SK-N-SH (cell line): ENCODE data around the gene LMAN1. TPM values are rescaled to one million over a fixed set of nuclear protein-coding genes. Genes with fewer than 3 reads are reported as not detected.

ENCODE experiments used
- CTCF ChIA-PET: fragments of 300-600, 350-600 bp; formaldehyde crosslinking; extraction: SDS; loops from one replicate; lab custom pipeline; 2021; lab: Yijun Ruan, JAX
- POLR2A ChIA-PET: fragments of 350-600 bp; sonication (Branson Sonifier 250); formaldehyde crosslinking; extraction: SDS; loops from one replicate; lab custom pipeline; 2020; ENCODE audit warnings: antibody characterized with exemption, inconsistent platforms; lab: Yijun Ruan, JAX
- DNase-seq: peaks from one replicate; pipeline ENCODE4 v3.0.0; 2012
- H2AFZ ChIP-seq: fragments of 200-600 bp; sonication (generic); 2 replicates; pipeline ENCODE4 v1.8.1; 2016; ENCODE audit warnings: antibody characterized with exemption, mild to moderate bottlenecking, low read depth
- H3F3A ChIP-seq: fragments of 200-600 bp; sonication (generic); replicated peaks from 2 replicates; pipeline ENCODE3; 2016; ENCODE audit warnings: antibody characterized with exemption, mild to moderate bottlenecking; ENCODE audit not compliant: insufficient read depth
- H3K27ac ChIP-seq, 2 experiments: fragments of 200-500 bp in 1 of 2; fragments of 200-600 bp in 1 of 2; sonication (Bioruptor generic) in 1 of 2; sonication (generic), shearing (Covaris generic) in 1 of 2; 2 replicates each; pipeline versions ENCODE4 v1.5.1 to v1.6.1; 2014 to 2016; ENCODE audit warnings: low read depth in 2 of 2, inconsistent platforms in 1 of 2, low read length in 1 of 2, mild to moderate bottlenecking in 1 of 2, mixed read lengths in 1 of 2
- H3K27me3 ChIP-seq: fragments of 200-600 bp; sonication (generic), shearing (Covaris generic); 2 replicates; pipeline ENCODE4 v1.6.1; 2016; ENCODE audit warnings: mixed run types; ENCODE audit not compliant: insufficient read depth
- H3K36me3 ChIP-seq, 2 experiments: fragments of 200-500 bp in 1 of 2; fragments of 200-600 bp in 1 of 2; sonication (Bioruptor generic) in 1 of 2; sonication (generic) in 1 of 2; replicated peaks in 1 of 2; 2 replicates each; pipeline versions ENCODE3 to v1.5.1; 2014 to 2016; ENCODE audit warnings: low read length in 1 of 2, mild to moderate bottlenecking in 1 of 2; ENCODE audit not compliant: insufficient read depth in 2 of 2, control insufficient read depth in 1 of 2
- H3K4me1 ChIP-seq, 2 experiments: fragments of 200-500 bp in 1 of 2; fragments of 200-600 bp in 1 of 2; sonication (Bioruptor generic) in 1 of 2; sonication (generic), shearing (Covaris generic) in 1 of 2; 2 replicates each; pipeline versions ENCODE4 v1.5.1 to v1.6.1; 2014 to 2016; ENCODE audit warnings: low read depth in 1 of 2, low read length in 1 of 2, mixed run types in 1 of 2; ENCODE audit not compliant: insufficient read depth in 2 of 2, control insufficient read depth in 1 of 2
- H3K4me2 ChIP-seq: fragments of 200-600 bp; sonication (generic), shearing (Covaris generic); 2 replicates; pipeline ENCODE4 v1.6.1; 2017; ENCODE audit warnings: mixed run types
- H3K4me3 ChIP-seq, 2 experiments: fragments of 200-500 bp in 1 of 2; fragments of 200-600 bp in 1 of 2; sonication (Bioruptor generic) in 1 of 2; sonication (generic), shearing (Covaris generic) in 1 of 2; 2 replicates each; pipeline versions ENCODE4 v1.5.1 to v1.8.1; 2014 to 2016; ENCODE audit warnings: low read depth in 2 of 2, inconsistent platforms in 1 of 2, low read length in 1 of 2, mild to moderate bottlenecking in 1 of 2, mixed read lengths in 1 of 2, moderate library complexity in 1 of 2
- H3K79me2 ChIP-seq: fragments of 200-600 bp; sonication (generic); 2 replicates; pipeline ENCODE4 v1.8.1; 2017; ENCODE audit warnings: mild to moderate bottlenecking; ENCODE audit not compliant: insufficient read depth
- H3K9ac ChIP-seq: fragments of 200-600 bp; sonication (generic); 2 replicates; pipeline ENCODE4 v1.6.1; 2017; ENCODE audit warnings: mixed run types
- H3K9me2 ChIP-seq: fragments of 200-600 bp; sonication (generic); 2 replicates; pipeline ENCODE4 v1.6.1; 2017; ENCODE audit warnings: mixed run types
- H3K9me3 ChIP-seq: fragments of 200-600 bp; sonication (generic); 2 replicates; pipeline ENCODE4 v1.6.1; 2017; ENCODE audit warnings: mixed run types, mild to moderate bottlenecking, moderate library complexity
- H4K20me1 ChIP-seq: fragments of 200-600 bp; sonication (generic); 2 replicates; pipeline ENCODE4 v1.6.1; 2017; ENCODE audit warnings: mild to moderate bottlenecking, mixed run types; ENCODE audit not compliant: insufficient read depth
- CHD2 ChIP-seq: fragments of 150-350 bp; IDR thresholded peaks from 2 replicates; pipeline ENCODE4 v1.6.1; 2018; ENCODE audit warnings: low read length; ENCODE audit not compliant: partially characterized antibody
- ELF1 ChIP-seq: IDR thresholded peaks from 2 replicates; pipeline ENCODE4 v1.4.0; 2012
- EZH2phosphoT487 ChIP-seq: fragments of 200-600 bp; sonication (generic); IDR thresholded peaks from 2 replicates; pipeline ENCODE4 v1.6.1; 2017; ENCODE audit warnings: low read depth, mixed run types, mild to moderate bottlenecking, antibody characterized with exemption, moderate library complexity, borderline replicate concordance
- GATA2 ChIP-seq: sonication (generic); formaldehyde crosslinking; IDR thresholded peaks from 2 replicates; pipeline ENCODE4 v1.5.0; 2020; ENCODE audit warnings: mild to moderate bottlenecking, missing genetic modification reagents
- JUND ChIP-seq: IDR thresholded peaks from 2 replicates; pipeline ENCODE4 v1.4.0; 2012
- MEF2A ChIP-seq: IDR thresholded peaks from 2 replicates; pipeline ENCODE4 v1.4.0; 2012; ENCODE audit warnings: low read depth, borderline replicate concordance
- NFIC ChIP-seq: IDR thresholded peaks from 2 replicates; pipeline ENCODE4 v1.4.0; 2012; ENCODE audit warnings: borderline replicate concordance
- NRF1 ChIP-seq: IDR thresholded peaks from 2 replicates; pipeline ENCODE4 v1.6.1; 2012; ENCODE audit warnings: low read depth, mild to moderate bottlenecking, low read length
- REST ChIP-seq: IDR thresholded peaks from 2 replicates; pipeline ENCODE4 v1.6.1; 2012; ENCODE audit warnings: mild to moderate bottlenecking, low read depth, low read length, moderate library complexity
- RXRA ChIP-seq: IDR thresholded peaks from 2 replicates; pipeline ENCODE4 v1.4.0; 2012; ENCODE audit warnings: low read depth, mild to moderate bottlenecking, borderline replicate concordance
- SMC3 ChIP-seq: IDR thresholded peaks from 2 replicates; pipeline ENCODE4 v1.6.1; 2012; ENCODE audit warnings: low read depth, low read length, improper control_type of control experiment
- TCF12 ChIP-seq: IDR thresholded peaks from 2 replicates; pipeline ENCODE4 v1.4.0; 2012
- TEAD4 ChIP-seq: IDR thresholded peaks from 2 replicates; pipeline ENCODE4 v1.4.0; 2012; ENCODE audit warnings: mild to moderate bottlenecking, borderline replicate concordance; ENCODE audit not compliant: insufficient read depth
- ZBTB33 ChIP-seq: IDR thresholded peaks from 2 replicates; pipeline ENCODE4 v1.4.0; 2012; ENCODE audit warnings: low read depth, borderline replicate concordance
- WGBS: methylation state at CpG from one replicate; pipeline ENCODE4 v1.1.6; 2017; ENCODE audit warnings: low lambda C conversion rate; 5-methylcytosine and 5-hydroxymethylcytosine counted together
- polyA plus RNA-seq, 3 experiments: library from polyadenylated mRNA; depleted of rRNA; stranded (reverse); fragments of >200 nt; gene quantifications; 2 replicates each; pipeline ENCODE4 v1.2.3, GENCODE V29; 2012

LMAN1 gene
- polyA plus RNA-seq, 1 of the 3 experiments (the other 2 are of a cell fraction), result 43.4 TPM

- no peaks in the 10 kb centered on the region for H3K27me3 ChIP-seq
- no peaks in the 10 kb centered on the region for H3K4me1 ChIP-seq
- DNase-seq, result no peak
- no peak overlapping the region for H3K4me2 ChIP-seq
- no peak for TF ChIP-seq ZBTB33
- TF ChIP-seq GATA2, result no peak
- no peak for TF ChIP-seq RXRA
- no peak for TF ChIP-seq MEF2A
- TF ChIP-seq NFIC, result no peak
- TF ChIP-seq REST, result no peak
- no peak for TF ChIP-seq JUND
- TF ChIP-seq ELF1, result no peak
- TF ChIP-seq NRF1, result no peak
- no peak for TF ChIP-seq SMC3
- no peak for TF ChIP-seq TCF12
- TF ChIP-seq EZH2phosphoT487, result no peak
- no peaks in the 10 kb centered on the region for H3K9me2 ChIP-seq
- H3F3A ChIP-seq, result no peaks in the 10 kb centered on the region
- no peak overlapping the region for H3K27ac ChIP-seq
- peaks cover 54% of the 10 kb centered on the region for H3K79me2 ChIP-seq
- peaks cover 5% of the 10 kb centered on the region for H4K20me1 ChIP-seq
- no peak overlapping the region for H3K9ac ChIP-seq
- ChIA-PET POLR2A (no interaction called here), CTCF (interaction anchor here (1.3 kb wide), 1 partner anchor 62 kb away, joined by 6 read pairs; no protein-coding TSS in a partner anchor)
- H3K36me3 ChIP-seq, result peaks cover 78 to 99% of the 10 kb centered on the region in 2 experiments
- WGBS, result 97% methylated on average over 2 of the region's 2 CpGs
- no peak overlapping the region for H3K4me3 ChIP-seq
- H2AFZ ChIP-seq, result no peak overlapping the region
- H3K9me3 ChIP-seq, result no peaks in the 10 kb centered on the region
Observed at GRCh38 chr18:59340312-59340711, 18.8 kb downstream of the LMAN1 start.

GRCh38 chr18:59332986-59333385, 26.1 kb downstream of the LMAN1 start:
- H3K27ac ChIP-seq, result no peak overlapping the region; a peak in 1 of 4 replicates
- H3K79me2 ChIP-seq, result no peaks in the 10 kb centered on the region; the same call in 1 of the 2 replicates
- POLR2A ChIA-PET, result no interaction called here
- CTCF ChIA-PET, result interaction anchor here (1.2 to 4.2 kb wide), 2 partner anchors 24 to 70 kb away, joined by 3 to 18 read pairs; no protein-coding TSS in a partner anchor
- no peaks in the 10 kb centered on the region for H3F3A ChIP-seq
- H3K9me3 ChIP-seq, result no peaks in the 10 kb centered on the region
- H3K9me2 ChIP-seq, result no peaks in the 10 kb centered on the region
- no peak for TF ChIP-seq ELF1
- TF ChIP-seq TCF12, result no peak
- TF ChIP-seq CHD2, result no peak
- no peak for TF ChIP-seq TEAD4
- no peaks in the 10 kb centered on the region for H3K4me1 ChIP-seq
- no peak for DNase-seq
- H3K4me3 ChIP-seq, result no peak overlapping the region
- no peaks in the 10 kb centered on the region for H4K20me1 ChIP-seq
- no peak overlapping the region for H2AFZ ChIP-seq
- no peaks in the 10 kb centered on the region for H3K27me3 ChIP-seq
- H3K9ac ChIP-seq, result no peak overlapping the region
- H3K4me2 ChIP-seq, result no peak overlapping the region
- 92% methylated on average over 3 of the region's 3 CpGs for WGBS
- H3K36me3 ChIP-seq, result peaks cover 90 to 99% of the 10 kb centered on the region in 2 experiments
